ENCODE results near the gene SLC11A2.

DNA sequence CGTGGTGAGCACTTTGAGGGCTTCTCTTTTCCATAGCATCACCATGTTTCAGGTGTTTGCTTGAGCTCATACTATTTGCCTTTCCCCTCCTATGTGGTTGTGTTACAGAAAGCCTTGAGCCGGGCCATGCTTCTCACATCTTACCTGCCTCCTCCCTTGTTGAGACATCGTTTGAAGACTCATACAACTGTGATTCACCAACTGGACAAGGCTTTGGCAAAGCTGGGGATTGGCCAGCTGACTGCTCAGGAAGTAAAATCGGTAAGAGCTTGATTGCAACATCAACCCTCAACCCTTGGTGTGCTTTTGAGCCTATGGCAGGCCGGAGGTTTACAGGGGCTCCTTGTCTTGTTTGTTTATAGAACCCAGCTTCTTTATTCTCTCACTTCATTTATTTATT lies 30.1 kb upstream of the SLC11A2 start:
- TF ChIP-seq, protein P1, sequence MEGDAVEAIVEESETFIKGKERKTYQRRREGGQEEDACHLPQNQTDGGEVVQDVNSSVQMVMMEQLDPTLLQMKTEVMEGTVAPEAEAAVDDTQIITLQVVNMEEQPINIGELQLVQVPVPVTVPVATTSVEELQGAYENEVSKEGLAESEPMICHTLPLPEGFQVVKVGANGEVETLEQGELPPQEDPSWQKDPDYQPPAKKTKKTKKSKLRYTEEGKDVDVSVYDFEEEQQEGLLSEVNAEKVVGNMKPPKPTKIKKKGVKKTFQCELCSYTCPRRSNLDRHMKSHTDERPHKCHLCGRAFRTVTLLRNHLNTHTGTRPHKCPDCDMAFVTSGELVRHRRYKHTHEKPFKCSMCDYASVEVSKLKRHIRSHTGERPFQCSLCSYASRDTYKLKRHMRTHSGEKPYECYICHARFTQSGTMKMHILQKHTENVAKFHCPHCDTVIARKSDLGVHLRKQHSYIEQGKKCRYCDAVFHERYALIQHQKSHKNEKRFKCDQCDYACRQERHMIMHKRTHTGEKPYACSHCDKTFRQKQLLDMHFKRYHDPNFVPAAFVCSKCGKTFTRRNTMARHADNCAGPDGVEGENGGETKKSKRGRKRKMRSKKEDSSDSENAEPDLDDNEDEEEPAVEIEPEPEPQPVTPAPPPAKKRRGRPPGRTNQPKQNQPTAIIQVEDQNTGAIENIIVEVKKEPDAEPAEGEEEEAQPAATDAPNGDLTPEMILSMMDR (IDR thresholded peaks at IDR 0.05; ENCODE audit: low read depth, low read length) = no peak
- TF ChIP-seq POLR2A (IDR thresholded peaks at IDR 0.05; ENCODE audit: extremely low read depth, insufficient read length) (no peak), MYC (IDR thresholded peaks at IDR 0.05; ENCODE audit: low read depth, low read length) (no peak)
